ENCODE measurements around the gene JOSD1.
A peak's percentile ranks its signal among the peaks of the same experiment; 100 is the strongest.

The JOSD1 gene

GRCh38 chr22:38685761-38686160 lies 15.0 kb downstream of the JOSD1 start:
- Mint-ChIP-seq H3K27me3 (ENCODE audit: low read depth, poor library complexity) (peaks cover 3% of the 10 kb centered on the region), H3K9me3 (peaks cover 24% of the 10 kb centered on the region), H3K36me3 (ENCODE audit: low read depth) (peaks cover 81% of the 10 kb centered on the region), H3K4me3 (no peak overlapping the region), H3K27ac (no peak overlapping the region), H3K4me1 (peaks cover 18% of the 10 kb centered on the region)
- DNase-seq = no peak
- no peak for TF ChIP-seq CTCF (IDR thresholded peaks at IDR 0.05)

- Mint-ChIP-seq H3K36me3 (ENCODE audit: low read depth) (peaks cover 78% of the 10 kb centered on the region), H3K4me3 (no peak overlapping the region), H3K27ac (no peak overlapping the region), H3K4me1 (peaks cover 18% of the 10 kb centered on the region), H3K9me3 (peaks cover 24% of the 10 kb centered on the region), H3K27me3 (ENCODE audit: low read depth, poor library complexity) (peaks cover 3% of the 10 kb centered on the region)
- no peak for TF ChIP-seq CTCF (IDR thresholded peaks at IDR 0.05)
- DNase-seq = no peak
Observed at GRCh38 chr22:38684895-38685294, 15.8 kb downstream of the JOSD1 start.

DNA sequence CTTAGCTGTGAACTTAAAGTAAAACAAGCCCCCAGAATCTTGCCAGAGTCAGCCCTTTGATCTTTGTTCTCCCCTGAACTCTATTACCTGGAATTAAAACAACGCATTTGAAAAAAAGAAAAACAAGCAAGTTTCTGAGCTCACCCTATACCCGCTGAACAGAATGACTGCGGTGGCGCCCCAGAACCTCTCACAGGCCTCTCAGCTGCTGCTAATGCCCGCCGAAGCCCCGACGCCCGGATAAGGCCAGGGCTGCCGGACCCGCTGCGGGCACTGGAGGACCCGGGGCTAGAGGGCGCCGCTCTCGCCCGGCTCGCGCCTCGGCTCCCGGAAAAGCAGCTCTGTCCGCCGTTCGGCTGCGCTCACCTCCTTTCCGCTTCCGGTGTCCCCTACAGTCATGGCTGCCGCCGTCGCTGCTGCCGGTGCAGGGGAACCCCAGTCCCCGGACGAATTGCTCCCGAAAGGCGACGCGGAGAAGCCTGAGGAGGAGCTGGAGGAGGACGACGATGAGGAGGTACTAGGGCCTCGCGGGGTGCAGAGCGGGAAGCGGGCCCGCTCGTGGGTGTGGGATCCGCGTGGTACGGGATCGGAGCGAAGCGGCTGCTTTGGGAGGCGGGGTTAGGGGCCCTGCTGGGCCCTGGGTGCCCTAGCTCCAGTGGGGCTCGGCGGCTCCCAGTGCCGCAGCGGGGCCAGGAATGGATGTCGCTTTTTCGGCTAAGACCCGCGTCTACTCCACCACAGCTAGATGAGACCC lies 19.0 kb downstream of the JOSD1 start, which contains the start of gene TOMM22:
TOMM22 (plus strand) TSS at position 376 of the 754 bp plus-strand sequence; CDS start at position 398, 22 bp downstream.
- H3K27ac Mint-ChIP-seq = peak within 1 kb of the TSS; percentile 99
- H3K27me3 Mint-ChIP-seq (ENCODE audit: low read depth, poor library complexity) = peaks cover 6% of the 10 kb centered on the region
- peaks cover 18% of the 10 kb centered on the region for H3K4me1 Mint-ChIP-seq
- H3K4me3 Mint-ChIP-seq = peak within 1 kb of the TSS; percentile 100
- H3K9me3 Mint-ChIP-seq = peaks cover 24% of the 10 kb centered on the region
- H3K36me3 Mint-ChIP-seq (ENCODE audit: low read depth) = peaks cover 51% of the 10 kb centered on the region
- DNase-seq = peak; percentile 87
- peak; percentile 35 for TF ChIP-seq CTCF (IDR thresholded peaks at IDR 0.05)

- peaks cover 43% of the 10 kb centered on the region for H3K36me3 Mint-ChIP-seq (ENCODE audit: low read depth)
- H3K4me1 Mint-ChIP-seq = peaks cover 8% of the 10 kb centered on the region
- H3K27ac Mint-ChIP-seq = peak overlapping the region; percentile 37
- TF ChIP-seq CTCF (IDR thresholded peaks at IDR 0.05) = no peak
- H3K9me3 Mint-ChIP-seq = no peaks in the 10 kb centered on the region
- peaks cover 7% of the 10 kb centered on the region for H3K27me3 Mint-ChIP-seq (ENCODE audit: low read depth, poor library complexity)
- no peak for DNase-seq
- H3K4me3 Mint-ChIP-seq = no peak overlapping the region
Observed at GRCh38 chr22:38675833-38676232, 24.9 kb downstream of the JOSD1 start.

GRCh38 chr22:38674888-38675287 lies 25.9 kb downstream of the JOSD1 start:
- Mint-ChIP-seq H3K36me3 (ENCODE audit: low read depth) (peaks cover 50% of the 10 kb centered on the region), H3K4me3 (no peak overlapping the region), H3K27me3 (ENCODE audit: low read depth, poor library complexity) (peaks cover 9% of the 10 kb centered on the region), H3K4me1 (peaks cover 8% of the 10 kb centered on the region), H3K9me3 (no peaks in the 10 kb centered on the region), H3K27ac (peak overlapping the region; percentile 79)
- DNase-seq = no peak
- TF ChIP-seq CTCF (IDR thresholded peaks at IDR 0.05) = no peak

Measured in nephron progenitor cell (in vitro differentiated cells).